ENCODE data around the gene CTH.

DNA sequence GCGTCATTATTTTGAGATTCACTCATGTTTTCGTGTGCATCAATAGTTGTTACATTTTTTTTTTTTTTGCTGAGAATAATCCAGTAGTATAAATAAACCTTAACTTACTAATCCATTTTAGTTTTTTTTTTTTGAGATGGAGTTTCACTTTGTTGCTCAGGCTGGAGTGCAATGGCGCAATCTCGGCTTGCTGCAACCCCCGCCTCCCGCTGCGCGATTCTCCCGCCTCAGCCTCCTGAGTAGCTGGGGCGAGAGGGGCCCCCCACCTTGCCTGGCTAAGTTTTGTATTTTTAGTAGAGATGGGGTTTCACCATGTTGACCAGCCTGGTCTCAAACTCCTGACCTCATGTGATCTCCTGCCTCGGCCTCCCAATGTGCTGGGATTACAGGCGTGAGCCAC, 66.0 kb downstream of the CTH start:
- TF ChIP-seq, protein P1, sequence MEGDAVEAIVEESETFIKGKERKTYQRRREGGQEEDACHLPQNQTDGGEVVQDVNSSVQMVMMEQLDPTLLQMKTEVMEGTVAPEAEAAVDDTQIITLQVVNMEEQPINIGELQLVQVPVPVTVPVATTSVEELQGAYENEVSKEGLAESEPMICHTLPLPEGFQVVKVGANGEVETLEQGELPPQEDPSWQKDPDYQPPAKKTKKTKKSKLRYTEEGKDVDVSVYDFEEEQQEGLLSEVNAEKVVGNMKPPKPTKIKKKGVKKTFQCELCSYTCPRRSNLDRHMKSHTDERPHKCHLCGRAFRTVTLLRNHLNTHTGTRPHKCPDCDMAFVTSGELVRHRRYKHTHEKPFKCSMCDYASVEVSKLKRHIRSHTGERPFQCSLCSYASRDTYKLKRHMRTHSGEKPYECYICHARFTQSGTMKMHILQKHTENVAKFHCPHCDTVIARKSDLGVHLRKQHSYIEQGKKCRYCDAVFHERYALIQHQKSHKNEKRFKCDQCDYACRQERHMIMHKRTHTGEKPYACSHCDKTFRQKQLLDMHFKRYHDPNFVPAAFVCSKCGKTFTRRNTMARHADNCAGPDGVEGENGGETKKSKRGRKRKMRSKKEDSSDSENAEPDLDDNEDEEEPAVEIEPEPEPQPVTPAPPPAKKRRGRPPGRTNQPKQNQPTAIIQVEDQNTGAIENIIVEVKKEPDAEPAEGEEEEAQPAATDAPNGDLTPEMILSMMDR (IDR thresholded peaks at IDR 0.05): no peak
- no peak for TF ChIP-seq RCOR1 (IDR thresholded peaks at IDR 0.05; ENCODE audit: low read length)
- TF ChIP-seq MXI1 (IDR thresholded peaks at IDR 0.05; ENCODE audit: low read depth, low read length): no peak
- no peak for TF ChIP-seq GABPA (IDR thresholded peaks at IDR 0.05; ENCODE audit: low read depth)
- no peak for TF ChIP-seq RAD21 (IDR thresholded peaks at IDR 0.05; ENCODE audit: low read length)
- TF ChIP-seq CHD2 (IDR thresholded peaks at IDR 0.05; ENCODE audit: low read length, partially characterized antibody): no peak

All from SK-N-SH (cell line).